Measurements from ENCODE around the gene TOP3B. TPM values are rescaled to one million over a fixed set of nuclear protein-coding genes. Genes with fewer than 3 reads are reported as not detected.

Gene TOP3B
- total RNA-seq, 4 donors from 2014 or later = 24.7 to 39.3 (median 29.3) TPM

DNA sequence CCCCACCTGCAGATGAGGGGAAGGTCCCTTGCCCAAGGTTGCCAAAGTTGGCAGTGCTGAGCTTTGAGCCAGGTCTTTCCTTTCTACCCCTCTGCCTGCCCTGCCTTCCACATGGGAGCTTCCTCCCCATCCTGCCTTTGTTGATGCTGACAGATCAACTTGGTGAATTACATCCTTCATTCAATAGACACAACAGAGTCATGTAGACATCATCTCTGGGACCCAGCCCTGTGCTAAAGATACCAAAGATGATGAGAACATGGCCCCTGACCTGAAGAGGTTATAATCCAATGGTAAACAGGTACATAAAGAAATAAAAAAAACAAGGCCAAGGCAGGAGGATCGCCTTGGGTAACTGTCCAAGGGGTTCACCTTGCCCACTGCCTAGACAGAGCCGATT, 72.7 kb downstream of the TOP3B start:
- no peaks in the 10 kb centered on the region for H3K36me3 ChIP-seq
- intact Hi-C loops (cut with DNase I) = no loop called here
- 95 to 97% methylated on average over 2 of the region's 2 CpGs for WGBS, 2 donors
- H3K4me1 ChIP-seq = no peaks in the 10 kb centered on the region
- no peak overlapping the region for H3K27ac ChIP-seq
- no peaks in the 10 kb centered on the region for H3K27me3 ChIP-seq
- no peak overlapping the region for H3K4me3 ChIP-seq (replicated peaks in 1 of 3)
- H3K9me3 ChIP-seq = no peaks in the 10 kb centered on the region
- DNase-seq = no peak
- TF ChIP-seq, protein P1, sequence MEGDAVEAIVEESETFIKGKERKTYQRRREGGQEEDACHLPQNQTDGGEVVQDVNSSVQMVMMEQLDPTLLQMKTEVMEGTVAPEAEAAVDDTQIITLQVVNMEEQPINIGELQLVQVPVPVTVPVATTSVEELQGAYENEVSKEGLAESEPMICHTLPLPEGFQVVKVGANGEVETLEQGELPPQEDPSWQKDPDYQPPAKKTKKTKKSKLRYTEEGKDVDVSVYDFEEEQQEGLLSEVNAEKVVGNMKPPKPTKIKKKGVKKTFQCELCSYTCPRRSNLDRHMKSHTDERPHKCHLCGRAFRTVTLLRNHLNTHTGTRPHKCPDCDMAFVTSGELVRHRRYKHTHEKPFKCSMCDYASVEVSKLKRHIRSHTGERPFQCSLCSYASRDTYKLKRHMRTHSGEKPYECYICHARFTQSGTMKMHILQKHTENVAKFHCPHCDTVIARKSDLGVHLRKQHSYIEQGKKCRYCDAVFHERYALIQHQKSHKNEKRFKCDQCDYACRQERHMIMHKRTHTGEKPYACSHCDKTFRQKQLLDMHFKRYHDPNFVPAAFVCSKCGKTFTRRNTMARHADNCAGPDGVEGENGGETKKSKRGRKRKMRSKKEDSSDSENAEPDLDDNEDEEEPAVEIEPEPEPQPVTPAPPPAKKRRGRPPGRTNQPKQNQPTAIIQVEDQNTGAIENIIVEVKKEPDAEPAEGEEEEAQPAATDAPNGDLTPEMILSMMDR (IDR thresholded peaks at IDR 0.05) = no peak
- no peak for TF ChIP-seq POLR2A (IDR thresholded peaks at IDR 0.05)

DNA sequence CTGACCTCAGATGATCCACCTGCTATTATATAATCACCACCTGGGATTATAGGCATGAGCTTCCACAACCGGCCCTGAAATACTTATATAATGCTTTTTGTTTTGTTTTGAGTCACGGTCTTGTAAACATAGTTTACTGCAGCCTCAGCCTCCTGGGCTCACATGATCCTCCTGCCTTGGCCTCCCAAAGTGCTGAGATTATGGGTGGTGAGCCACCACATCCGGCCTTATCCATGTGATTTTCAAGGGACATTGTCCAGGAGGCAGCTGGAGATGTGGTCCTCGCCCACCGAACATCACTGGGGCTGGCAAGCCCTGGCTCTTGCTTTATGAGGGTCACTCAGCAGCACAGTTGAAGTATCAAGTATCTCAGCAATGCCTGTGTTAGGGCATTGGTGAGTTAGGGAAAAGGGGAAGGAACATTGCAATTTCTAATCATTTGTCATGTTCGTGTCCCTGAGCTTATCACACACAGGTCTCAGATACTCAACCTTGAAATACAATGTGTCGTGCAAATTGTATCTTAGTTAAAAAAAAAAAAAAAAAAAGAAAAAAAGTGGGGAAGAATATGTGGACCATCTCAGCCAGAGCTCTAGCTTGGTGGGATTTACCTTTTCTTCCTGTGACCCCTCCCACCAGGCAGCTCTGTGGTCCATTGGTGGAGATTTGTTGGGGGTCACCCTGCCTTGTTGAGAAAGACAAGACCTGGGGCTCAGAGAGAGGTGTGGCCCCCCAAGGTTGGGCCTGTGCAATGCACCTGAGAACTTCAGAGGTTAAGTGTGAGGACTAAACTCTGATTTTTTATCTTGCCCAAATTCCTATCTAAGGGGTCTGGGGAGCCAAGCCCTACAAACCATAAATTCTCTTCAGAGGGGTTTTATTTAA, 74.7 kb downstream of the TOP3B start:
- Histone ChIP-seq H3K9me3 (no peaks in the 10 kb centered on the region), H3K27ac (no peak overlapping the region), H3K27me3 (no peaks in the 10 kb centered on the region), H3K36me3 (no peaks in the 10 kb centered on the region), H3K4me1 (no peaks in the 10 kb centered on the region), H3K4me3 (replicated peaks in 1 of 3) (no peak overlapping the region)
- DNase-seq = no peak
- intact Hi-C loops (cut with DNase I) = no loop called here
- no peak for TF ChIP-seq POLR2A (IDR thresholded peaks at IDR 0.05)
- TF ChIP-seq, protein P1 (IDR thresholded peaks at IDR 0.05) = no peak
- WGBS, 2 donors = 95 to 96% methylated on average over 7 of the region's 7 CpGs

Other genes with a start within 250 kb of the TOP3B start
- 1 to 10 TPM; 4.1 to 6.7 (median 5.4) TPM for gene YPEL1, start 247.0 kb downstream of the TOP3B start, total RNA-seq
- 100 to 1,000 TPM in 2 of 4 donors, 10 to 100 TPM in 2; 83.1 to 145 (median 97.9) TPM for gene MAPK1, start 115.1 kb downstream of the TOP3B start, total RNA-seq
- gene PPM1F, start 29.9 kb downstream of the TOP3B start, total RNA-seq = 10 to 100 TPM; 19.5 to 27.5 (median 26.2) TPM